DOHH2 (cell line): ENCODE results near the gene CRYZL1.

Source experiments
- H3F3A ChIP-seq: fragments of 200-600 bp; sonication (generic), shearing (Covaris generic); 2 replicates; pipeline ENCODE4 v1.6.0; 2016; ENCODE audit warnings: antibody characterized with exemption, mild to moderate bottlenecking; ENCODE audit not compliant: control insufficient read depth, insufficient read depth
- H3K27ac ChIP-seq: fragments of 200-600 bp; sonication (generic); 2 replicates; pipeline ENCODE4 v1.5.1; 2014; ENCODE audit warnings: low read depth, mild to moderate bottlenecking, low read length, moderate library complexity
- H3K27me3 ChIP-seq: fragments of 200-600 bp; sonication (generic); 2 replicates; pipeline ENCODE4 v1.6.1; 2014; ENCODE audit warnings: mild to moderate bottlenecking, low read length, mixed read lengths; ENCODE audit not compliant: control insufficient read depth
- H3K36me3 ChIP-seq: fragments of 200-600 bp; sonication (generic); 2 replicates; pipeline ENCODE4 v1.6.1; 2014; ENCODE audit warnings: mild to moderate bottlenecking, low read length, moderate library complexity, mixed read lengths; ENCODE audit not compliant: control insufficient read depth
- H3K4me1 ChIP-seq: fragments of 200-600 bp; sonication (generic); 2 replicates; pipeline ENCODE4 v1.6.1; 2014; ENCODE audit warnings: mild to moderate bottlenecking, low read length, mixed read lengths; ENCODE audit not compliant: control insufficient read depth
- H3K4me2 ChIP-seq: fragments of 200-600 bp; sonication (generic); 2 replicates; pipeline ENCODE4 v1.6.0; 2014; ENCODE audit warnings: mild to moderate bottlenecking, low read length, moderate library complexity
- H3K4me3 ChIP-seq: fragments of 200-600 bp; sonication (generic); 2 replicates; pipeline ENCODE4 v1.5.1; 2014; ENCODE audit warnings: mild to moderate bottlenecking, low read length, mixed read lengths
- H3K79me2 ChIP-seq: fragments of 200-600 bp; sonication (generic); 2 replicates; pipeline ENCODE4 v1.6.1; 2014; ENCODE audit warnings: mild to moderate bottlenecking, low read length, mixed read lengths; ENCODE audit not compliant: control insufficient read depth
- H3K9me2 ChIP-seq: fragments of 200-600 bp; sonication (generic); replicated peaks from 2 replicates; pipeline ENCODE4 v1.6.1; 2014; ENCODE audit warnings: mild to moderate bottlenecking, low read length, mixed read lengths; ENCODE audit not compliant: control insufficient read depth
- H3K9me3 ChIP-seq: fragments of 200-600 bp; sonication (generic); 2 replicates; pipeline ENCODE4 v1.6.1; 2014; ENCODE audit warnings: antibody characterized with exemption, low read length, mixed read lengths; ENCODE audit not compliant: control insufficient read depth, insufficient read depth
- H4K20me1 ChIP-seq: fragments of 200-600 bp; sonication (generic); 2 replicates; pipeline ENCODE4 v1.6.0; 2014; ENCODE audit warnings: low read depth, mild to moderate bottlenecking, antibody characterized with exemption, low read length, moderate library complexity; ENCODE audit not compliant: control insufficient read depth, insufficient read depth
- CTCF ChIP-seq: fragments of 200-600 bp; sonication (generic); IDR thresholded peaks from one replicate; pipeline ENCODE4 v1.5.1; 2014; ENCODE audit warnings: antibody characterized with exemption, mild to moderate bottlenecking, low read depth, low read length; ENCODE audit not compliant: poor library complexity, severe bottlenecking
- EZH2phosphoT487 ChIP-seq: fragments of 200-600 bp; sonication (generic); IDR thresholded peaks from 2 replicates; pipeline ENCODE4 v1.6.1; 2017; ENCODE audit warnings: borderline replicate concordance, mild to moderate bottlenecking, antibody characterized with exemption, low read length, moderate library complexity, mixed read lengths

The CRYZL1 gene

GRCh38 chr21:33550772-33551660 lies 90.5 kb downstream of the CRYZL1 start:
- Histone ChIP-seq H3K9me3 (no peaks in the 10 kb centered on the region), H3K4me3 (no peak overlapping the region), H3K27ac (no peak overlapping the region), H4K20me1 (peaks cover 38% of the 10 kb centered on the region), H3F3A (peaks cover 7% of the 10 kb centered on the region; the same call in 1 of the 2 replicates), H3K4me1 (no peaks in the 10 kb centered on the region; the same call in 1 of the 2 replicates), H3K4me2 (no peak overlapping the region), H3K36me3 (peaks cover 97% of the 10 kb centered on the region), H3K9me2 (no peaks in the 10 kb centered on the region), H3K27me3 (no peaks in the 10 kb centered on the region), H3K79me2 (peaks cover 100% of the 10 kb centered on the region)
- TF ChIP-seq EZH2phosphoT487 (no peak), CTCF (no peak)

GRCh38 chr21:33549848-33550771 lies 91.4 kb downstream of the CRYZL1 start:
- no peak for TF ChIP-seq CTCF
- TF ChIP-seq EZH2phosphoT487 = no peak
- H3K4me2 ChIP-seq = no peak overlapping the region
- no peaks in the 10 kb centered on the region for H3K9me3 ChIP-seq
- no peak overlapping the region for H3K4me3 ChIP-seq
- no peaks in the 10 kb centered on the region for H3K27me3 ChIP-seq
- H3K4me1 ChIP-seq = peaks cover 7% of the 10 kb centered on the region
- no peak overlapping the region for H3K27ac ChIP-seq
- H3K79me2 ChIP-seq = peaks cover 100% of the 10 kb centered on the region
- 0 out of 2 replicates have a peak, but pooled peaks cover 9% of the 10 kb centered on the region for H3F3A ChIP-seq
- peaks cover 42% of the 10 kb centered on the region for H4K20me1 ChIP-seq
- peaks cover 97% of the 10 kb centered on the region for H3K36me3 ChIP-seq
- no peaks in the 10 kb centered on the region for H3K9me2 ChIP-seq

GRCh38 chr21:33546086-33546485 lies 95.5 kb downstream of the CRYZL1 start:
- Histone ChIP-seq H4K20me1 (peaks cover 31% of the 10 kb centered on the region), H3K36me3 (peaks cover 91% of the 10 kb centered on the region), H3F3A (peaks cover 14% of the 10 kb centered on the region; the same call in 1 of the 2 replicates), H3K4me3 (no peak overlapping the region), H3K27ac (no peak overlapping the region), H3K79me2 (peaks cover 98% of the 10 kb centered on the region), H3K27me3 (no peaks in the 10 kb centered on the region), H3K4me1 (peaks cover 18% of the 10 kb centered on the region), H3K4me2 (peak overlapping the region; percentile 85; the same call in 1 of the 2 replicates), H3K9me2 (no peaks in the 10 kb centered on the region), H3K9me3 (no peaks in the 10 kb centered on the region)
- TF ChIP-seq EZH2phosphoT487 = no peak
- no peak for TF ChIP-seq CTCF
